Left colon (tissue), 2 donors: ENCODE measurements around the gene EDEM2. TPM values are rescaled to one million over a fixed set of nuclear protein-coding genes. Genes with fewer than 3 reads are reported as not detected.

Experiments used
- total RNA-seq, 2 donors: library from RNA; stranded (reverse); fragmentation: NEBNext Ultra II Directional; extraction: Animal tissue kit (Norgen Biotek cat#: 25700); gene quantifications; one replicate each; pipeline ENCODE4 v1.2.1, GENCODE V29; 2021
- donor health status: DM: no; HTN: no; CAD: no.
- donor health status: DM: yes; HTN: yes; CAD: no.

EDEM2 gene
- total RNA-seq, 2 donors from 2014 or later: 26.4 to 29.7 TPM

Other genes with a start within 250 kb of the EDEM2 start
- gene GSS, start 191.5 kb downstream of the EDEM2 start, total RNA-seq: 100 to 1,000 TPM in 1 of 2 donors, 10 to 100 TPM in 1; 72.5 to 112 TPM
- gene MYH7B, start 191.5 kb downstream of the EDEM2 start, total RNA-seq: 1 to 10 TPM; 1.2 to 1.3 TPM
- 10 to 100 TPM; 58.9 to 60.6 TPM for gene TRPC4AP, start 54.5 kb downstream of the EDEM2 start, total RNA-seq
- 1 to 10 TPM; 6.3 to 7.8 TPM for gene PROCR, start 24.7 kb upstream of the EDEM2 start, total RNA-seq
- gene MMP24, start 79.4 kb upstream of the EDEM2 start, total RNA-seq: under 1 TPM; 0.09 to 0.59 TPM
- 100 to 1,000 TPM; 109 to 140 TPM for gene MMP24OS, start 130.8 kb upstream of the EDEM2 start, total RNA-seq
- 100 to 1,000 TPM; 199 to 225 TPM for gene EIF6, start 137.4 kb upstream of the EDEM2 start, total RNA-seq
- under 1 TPM in 1 of 2 donors, not detected in 1; 0.20 TPM for gene FAM83C, start 145.1 kb upstream of the EDEM2 start, total RNA-seq